BLaER1 (cell line): ENCODE results near the gene ANTXR1.

Experiments used
- H3K27ac ChIP-seq: shearing (Covaris generic); formaldehyde crosslinking; 2 replicates; pipeline ENCODE4 v1.8.1; 2022
- H3K27me3 ChIP-seq: shearing (Covaris generic); formaldehyde crosslinking; 2 replicates; pipeline ENCODE4 v1.8.1; 2022
- H3K36me3 ChIP-seq: shearing (Covaris generic); formaldehyde crosslinking; 2 replicates; pipeline ENCODE4 v1.8.1; 2022
- H3K4me1 ChIP-seq: shearing (Covaris generic); formaldehyde crosslinking; 2 replicates; pipeline ENCODE4 v1.8.1; 2022
- H3K4me2 ChIP-seq: shearing (Covaris generic); formaldehyde crosslinking; 2 replicates; pipeline ENCODE4 v1.8.1; 2022
- H3K4me3 ChIP-seq: shearing (Covaris generic); formaldehyde crosslinking; 2 replicates; pipeline ENCODE4 v1.8.1; 2022
- H3K9ac ChIP-seq: shearing (Covaris generic); formaldehyde crosslinking; 2 replicates; pipeline ENCODE4 v1.8.1; 2022
- H3K9me3 ChIP-seq: shearing (Covaris generic); formaldehyde crosslinking; 2 replicates; pipeline ENCODE4 v1.8.1; 2022
- H4K20me1 ChIP-seq: shearing (Covaris generic); formaldehyde crosslinking; 2 replicates; pipeline ENCODE4 v1.8.1; 2022
- Cebpa-rat ChIP-seq: shearing (Covaris generic); IDR thresholded peaks from 2 replicates; pipeline ENCODE4 v1.8.1; 2022

ANTXR1 gene

GRCh38 chr2:69050802-69051201, 37.8 kb downstream of the ANTXR1 start:
- no peaks in the 10 kb centered on the region for H4K20me1 ChIP-seq
- H3K4me1 ChIP-seq, result no peaks in the 10 kb centered on the region
- TF ChIP-seq Cebpa-rat, result no peak
- H3K27ac ChIP-seq, result no peak overlapping the region
- H3K4me3 ChIP-seq, result no peak overlapping the region
- no peaks in the 10 kb centered on the region for H3K36me3 ChIP-seq
- H3K9me3 ChIP-seq, result no peaks in the 10 kb centered on the region
- no peak overlapping the region for H3K9ac ChIP-seq
- no peaks in the 10 kb centered on the region for H3K27me3 ChIP-seq
- no peak overlapping the region for H3K4me2 ChIP-seq

DNA sequence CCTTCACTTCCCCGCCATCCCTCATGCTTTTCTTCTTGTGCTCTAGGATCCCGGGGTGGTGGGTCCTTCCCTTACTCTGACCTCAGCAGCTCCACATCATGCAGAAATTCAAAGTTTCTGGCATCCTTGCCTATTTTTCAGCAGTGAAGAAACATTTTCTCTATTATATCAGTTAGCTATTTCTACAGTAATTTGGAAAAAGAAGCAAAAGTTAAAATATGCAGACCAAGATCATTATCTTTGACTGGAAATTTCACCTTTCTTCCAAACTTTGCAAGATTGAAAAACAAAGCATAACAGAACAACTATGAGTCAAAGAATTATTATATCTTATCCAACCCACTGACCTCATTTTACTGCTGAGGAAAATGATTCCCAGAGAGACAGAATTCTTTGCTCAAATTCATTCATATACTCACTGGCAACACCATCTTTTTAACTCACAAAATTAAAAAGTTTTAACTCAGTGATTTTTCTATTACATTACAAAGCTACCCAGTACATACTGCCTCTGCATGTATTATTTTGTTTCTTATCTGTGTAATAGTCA, 40.5 kb downstream of the ANTXR1 start:
- H3K9ac ChIP-seq, result no peak overlapping the region
- no peak overlapping the region for H3K4me3 ChIP-seq
- peaks cover 10% of the 10 kb centered on the region; the same call in 1 of the 2 replicates for H3K4me1 ChIP-seq
- H3K4me2 ChIP-seq, result no peak overlapping the region
- H3K36me3 ChIP-seq, result no peaks in the 10 kb centered on the region
- H3K27me3 ChIP-seq, result no peaks in the 10 kb centered on the region
- TF ChIP-seq Cebpa-rat, result no peak
- no peak overlapping the region for H3K27ac ChIP-seq
- H3K9me3 ChIP-seq, result peaks cover 6% of the 10 kb centered on the region
- H4K20me1 ChIP-seq, result no peaks in the 10 kb centered on the region

GRCh38 chr2:69054431-69054830, 41.5 kb downstream of the ANTXR1 start:
- H3K36me3 ChIP-seq, result no peaks in the 10 kb centered on the region
- H3K27ac ChIP-seq, result no peak overlapping the region
- H3K9ac ChIP-seq, result no peak overlapping the region
- no peaks in the 10 kb centered on the region for H4K20me1 ChIP-seq
- H3K27me3 ChIP-seq, result no peaks in the 10 kb centered on the region
- no peak overlapping the region for H3K4me3 ChIP-seq
- no peak overlapping the region for H3K4me2 ChIP-seq
- no peak for TF ChIP-seq Cebpa-rat
- peaks cover 10% of the 10 kb centered on the region; the same call in 1 of the 2 replicates for H3K4me1 ChIP-seq
- peaks cover 12% of the 10 kb centered on the region for H3K9me3 ChIP-seq

DNA sequence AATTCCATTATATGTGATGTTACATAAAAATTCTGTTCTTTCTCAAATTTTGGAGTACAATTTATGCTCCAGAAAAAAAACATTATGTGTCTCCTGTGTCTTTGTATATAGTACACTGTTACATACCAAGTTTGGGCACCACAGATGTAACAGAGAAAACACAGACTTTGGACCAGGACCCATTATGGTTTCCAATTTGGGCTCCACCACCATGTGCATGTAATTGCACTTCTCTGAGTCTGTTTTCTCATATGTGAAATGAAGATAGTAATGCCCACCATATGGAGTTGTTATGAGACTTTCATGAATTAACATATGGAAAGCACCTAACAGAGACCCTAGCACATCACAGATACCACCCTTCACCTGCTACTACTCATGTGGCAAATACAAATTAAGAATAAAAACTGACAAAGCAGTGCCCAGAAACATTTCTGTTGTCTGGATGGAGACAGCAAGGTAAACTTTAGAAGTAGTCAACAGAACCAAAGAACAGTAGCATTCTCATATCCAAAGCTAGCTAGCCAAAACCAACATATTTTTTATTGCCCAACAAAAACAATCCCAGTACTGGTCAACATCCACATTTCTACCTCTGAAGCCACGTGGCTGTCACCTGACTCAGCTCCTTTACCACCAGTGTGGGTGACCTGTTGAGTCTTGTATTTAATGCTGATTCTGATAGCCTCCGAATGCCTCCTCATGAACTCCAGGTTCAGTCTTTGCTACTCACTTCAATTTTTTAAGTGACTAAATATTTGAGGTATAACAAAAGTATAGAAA, 42.9 kb downstream of the ANTXR1 start:
- TF ChIP-seq Cebpa-rat, result no peak
- no peaks in the 10 kb centered on the region for H3K27me3 ChIP-seq
- no peak overlapping the region for H3K9ac ChIP-seq
- H3K27ac ChIP-seq, result no peak overlapping the region
- peaks cover 10% of the 10 kb centered on the region; the same call in 1 of the 2 replicates for H3K4me1 ChIP-seq
- H3K36me3 ChIP-seq, result no peaks in the 10 kb centered on the region
- no peak overlapping the region for H3K4me3 ChIP-seq
- no peak overlapping the region for H3K4me2 ChIP-seq
- peaks cover 12% of the 10 kb centered on the region for H3K9me3 ChIP-seq
- H4K20me1 ChIP-seq, result no peaks in the 10 kb centered on the region

DNA sequence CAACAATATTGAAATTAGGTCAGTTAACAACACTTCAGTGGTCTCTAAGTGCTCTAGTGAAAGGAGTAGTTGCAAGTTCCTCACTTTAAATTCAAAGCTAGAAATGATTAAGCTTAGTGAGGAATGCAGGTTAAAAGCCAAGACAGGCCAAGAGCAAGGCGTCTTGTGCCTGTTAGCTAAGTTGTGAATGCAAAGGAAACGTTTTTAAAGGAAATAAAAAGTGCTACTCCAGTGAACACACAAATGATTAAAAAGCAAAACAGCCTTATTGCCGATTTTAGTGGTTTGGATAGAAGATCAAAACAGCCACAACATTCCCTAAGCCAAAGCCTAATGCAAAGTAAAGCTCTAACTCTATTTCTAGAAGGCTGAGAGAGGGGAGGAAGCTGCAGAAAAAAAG, 44.7 kb downstream of the ANTXR1 start:
- no peak for TF ChIP-seq Cebpa-rat
- no peak overlapping the region for H3K27ac ChIP-seq
- peaks cover 12% of the 10 kb centered on the region for H3K9me3 ChIP-seq
- no peaks in the 10 kb centered on the region for H3K27me3 ChIP-seq
- H3K4me1 ChIP-seq, result peaks cover 10% of the 10 kb centered on the region; the same call in 1 of the 2 replicates
- H3K4me3 ChIP-seq, result no peak overlapping the region
- no peak overlapping the region for H3K9ac ChIP-seq
- H4K20me1 ChIP-seq, result no peaks in the 10 kb centered on the region
- H3K36me3 ChIP-seq, result no peaks in the 10 kb centered on the region
- peak overlapping the region; percentile 41 for H3K4me2 ChIP-seq

GRCh38 chr2:69059731-69060290, 46.8 kb downstream of the ANTXR1 start:
- H4K20me1 ChIP-seq, result no peaks in the 10 kb centered on the region
- H3K4me3 ChIP-seq, result no peak overlapping the region
- no peaks in the 10 kb centered on the region for H3K27me3 ChIP-seq
- no peak overlapping the region for H3K9ac ChIP-seq
- H3K27ac ChIP-seq, result no peak overlapping the region
- no peak overlapping the region for H3K4me2 ChIP-seq
- H3K4me1 ChIP-seq, result peaks cover 10% of the 10 kb centered on the region; the same call in 1 of the 2 replicates
- H3K36me3 ChIP-seq, result no peaks in the 10 kb centered on the region
- H3K9me3 ChIP-seq, result peaks cover 12% of the 10 kb centered on the region
- TF ChIP-seq Cebpa-rat, result no peak

- Histone ChIP-seq H3K4me1 (peaks cover 10% of the 10 kb centered on the region; the same call in 1 of the 2 replicates), H3K4me2 (no peak overlapping the region), H3K36me3 (no peaks in the 10 kb centered on the region), H3K9me3 (peaks cover 12% of the 10 kb centered on the region), H3K27ac (no peak overlapping the region), H3K27me3 (no peaks in the 10 kb centered on the region), H3K9ac (no peak overlapping the region), H4K20me1 (no peaks in the 10 kb centered on the region), H3K4me3 (no peak overlapping the region)
- TF ChIP-seq Cebpa-rat, result no peak
Measured at GRCh38 chr2:69060938-69061501, 48.0 kb downstream of the ANTXR1 start.

DNA sequence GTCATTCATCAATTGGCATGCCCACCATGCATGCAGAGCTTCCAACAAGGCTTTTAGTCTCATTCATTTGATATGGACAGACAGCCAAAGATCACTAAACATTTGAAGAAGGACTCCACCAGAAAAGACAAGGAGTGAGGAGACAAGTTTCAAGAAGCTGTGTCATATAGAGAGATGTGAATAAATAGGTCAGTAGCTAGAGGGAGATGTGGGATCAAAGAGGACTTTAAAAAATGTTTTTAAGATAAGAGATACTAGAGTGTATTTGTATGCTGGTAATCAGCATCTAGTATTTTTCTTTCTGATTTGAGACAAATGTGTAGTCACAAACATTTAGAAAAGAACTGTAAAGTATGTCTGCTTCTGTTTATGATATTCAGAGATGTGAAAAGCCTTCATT, 48.5 kb downstream of the ANTXR1 start:
- Histone ChIP-seq H3K27me3 (no peaks in the 10 kb centered on the region), H3K36me3 (no peaks in the 10 kb centered on the region), H3K27ac (no peak overlapping the region), H3K4me1 (peaks cover 10% of the 10 kb centered on the region; the same call in 1 of the 2 replicates), H4K20me1 (no peaks in the 10 kb centered on the region), H3K4me3 (no peak overlapping the region), H3K9me3 (peaks cover 12% of the 10 kb centered on the region), H3K9ac (no peak overlapping the region), H3K4me2 (no peak overlapping the region)
- TF ChIP-seq Cebpa-rat, result no peak

GRCh38 chr2:69062307-69062962, 49.5 kb downstream of the ANTXR1 start:
- Histone ChIP-seq H4K20me1 (no peaks in the 10 kb centered on the region), H3K9ac (no peak overlapping the region), H3K4me1 (peaks cover 5% of the 10 kb centered on the region; the same call in 1 of the 2 replicates), H3K36me3 (no peaks in the 10 kb centered on the region), H3K27me3 (no peaks in the 10 kb centered on the region), H3K9me3 (peaks cover 12% of the 10 kb centered on the region), H3K4me2 (no peak overlapping the region), H3K27ac (no peak overlapping the region), H3K4me3 (no peak overlapping the region)
- no peak for TF ChIP-seq Cebpa-rat
